Suprapubic skin (tissue), 4 donors: ENCODE results near the gene PRSS21. TPM values are rescaled to one million over a fixed set of nuclear protein-coding genes. Genes with fewer than 3 reads are reported as not detected.
A peak's percentile ranks its signal among the peaks of the same experiment; 100 is the strongest.

ENCODE experiments used
- DNase-seq, 2 donors: peaks; one replicate each; pipeline ENCODE4 v3.0.0-alpha.2; 2019; ENCODE audit warnings: low spot score in 2 of 2
- H3K27ac ChIP-seq: fragments of 200-600 bp; sonication (generic); one replicate; pipeline ENCODE4 v1.5.1; 2019
- H3K27me3 ChIP-seq: fragments of 200-600 bp; sonication (generic); one replicate; pipeline ENCODE4 v1.5.1; 2019
- H3K36me3 ChIP-seq: fragments of 200-600 bp; sonication (generic); one replicate; pipeline ENCODE4 v1.5.1; 2019
- H3K4me1 ChIP-seq: fragments of 200-600 bp; sonication (generic); one replicate; pipeline ENCODE4 v1.5.1; 2019
- H3K4me3 ChIP-seq: fragments of 200-600 bp; sonication (generic); one replicate; pipeline ENCODE4 v1.5.1; 2019; ENCODE audit warnings: mild to moderate bottlenecking
- H3K9me3 ChIP-seq: fragments of 200-600 bp; sonication (generic); one replicate; pipeline ENCODE4 v1.5.1; 2019
- CTCF ChIP-seq, 2 donors: fragments of 200-600 bp in 1 of 2; fragments of 450-650 bp in 1 of 2; sonication (generic) in 1 of 2; IDR thresholded peaks; one replicate each; pipeline ENCODE4 v1.5.1; 2016 to 2019; ENCODE audit warnings: antibody characterized with exemption in 2 of 2, mild to moderate bottlenecking in 1 of 2, moderate library complexity in 1 of 2
- EP300 ChIP-seq: sonication (generic); formaldehyde crosslinking; IDR thresholded peaks from one replicate; pipeline ENCODE4 v1.6.1; 2017; ENCODE audit warnings: antibody characterized with exemption
- POLR2A ChIP-seq, 2 donors: fragments of 450-650 bp; IDR thresholded peaks; one replicate each; pipeline ENCODE4 v1.6.1; 2017; ENCODE audit warnings: antibody characterized with exemption in 2 of 2, mild to moderate bottlenecking in 2 of 2, moderate library complexity in 2 of 2
- POLR2AphosphoS5 ChIP-seq, 3 donors: sonication (generic); formaldehyde crosslinking; IDR thresholded peaks; one replicate each; pipeline ENCODE4 v1.6.1; 2017; ENCODE audit warnings: antibody characterized with exemption in 3 of 3
- WGBS: methylation state at CpG from one replicate; pipeline ENCODE4 v1.1.5; 2018; 5-methylcytosine and 5-hydroxymethylcytosine counted together
- total RNA-seq, 4 donors: library from RNA; depleted of rRNA; stranded (reverse); fragments of >200 nt; gene quantifications; one replicate each; pipeline ENCODE4 v1.1.0, GENCODE V29; 2016

Gene PRSS21
- total RNA-seq, 4 donors from 2014 or later = 0.87 to 7.6 (median 1.3) TPM; not detected in 1

DNA sequence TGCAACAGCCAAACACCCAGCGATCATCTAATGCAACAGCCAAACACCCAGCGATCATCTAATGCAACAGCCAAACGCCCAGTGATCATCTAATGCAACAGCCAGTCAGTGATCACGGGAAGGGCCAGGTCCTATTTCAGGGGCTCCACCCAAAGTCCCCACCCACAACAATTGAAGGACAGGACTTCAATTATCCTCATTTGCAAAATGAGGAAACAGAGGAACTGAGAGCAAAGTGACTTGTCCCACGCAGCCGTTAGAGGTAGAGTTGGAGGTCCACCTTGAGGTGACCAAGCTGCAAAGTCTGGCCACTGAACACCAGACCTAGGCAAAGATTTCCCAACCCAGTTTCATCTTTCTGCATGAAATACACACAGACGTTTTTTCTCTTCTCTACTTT is 16.7 kb downstream of the PRSS21 start:
- no peaks in the 10 kb centered on the region for H3K9me3 ChIP-seq
- peaks cover 24% of the 10 kb centered on the region for H3K4me1 ChIP-seq
- DNase-seq = peak in 1 of 2 donors; percentile 6
- H3K27ac ChIP-seq = no peak overlapping the region
- no peaks in the 10 kb centered on the region for H3K36me3 ChIP-seq
- WGBS = 60% methylated on average over 6 of the region's 7 CpGs
- H3K27me3 ChIP-seq = peaks cover 33% of the 10 kb centered on the region
- no peak for TF ChIP-seq POLR2AphosphoS5 (IDR thresholded peaks at IDR 0.05)
- TF ChIP-seq CTCF (IDR thresholded peaks at IDR 0.05) = no peak
- TF ChIP-seq EP300 = no peak
- no peak for TF ChIP-seq POLR2A (IDR thresholded peaks at IDR 0.05)
- no peak overlapping the region for H3K4me3 ChIP-seq

- Histone ChIP-seq H3K9me3 (no peaks in the 10 kb centered on the region), H3K4me3 (no peak overlapping the region), H3K27ac (peak overlapping the region; percentile 73), H3K36me3 (no peaks in the 10 kb centered on the region), H3K27me3 (peaks cover 31% of the 10 kb centered on the region), H3K4me1 (peaks cover 20% of the 10 kb centered on the region)
- DNase-seq = no peak
- no peak for TF ChIP-seq EP300
- TF ChIP-seq POLR2A (IDR thresholded peaks at IDR 0.05) = no peak
- no peak for TF ChIP-seq POLR2AphosphoS5 (IDR thresholded peaks at IDR 0.05)
- no peak for TF ChIP-seq CTCF (IDR thresholded peaks at IDR 0.05)
- WGBS = 82% methylated on average over 3 of the region's 3 CpGs
Observed at GRCh38 chr16:2834968-2835367, 17.9 kb downstream of the PRSS21 start.

- H3K9me3 ChIP-seq = no peaks in the 10 kb centered on the region
- no peaks in the 10 kb centered on the region for H3K36me3 ChIP-seq
- no peak for TF ChIP-seq POLR2A (IDR thresholded peaks at IDR 0.05)
- no peak for TF ChIP-seq EP300
- no peak for TF ChIP-seq CTCF (IDR thresholded peaks at IDR 0.05)
- peak in 1 of 3 donors; percentile 48 for TF ChIP-seq POLR2AphosphoS5 (IDR thresholded peaks at IDR 0.05)
- peak overlapping the region; percentile 12 for H3K4me3 ChIP-seq
- DNase-seq = no peak
- peak overlapping the region; percentile 73 for H3K27ac ChIP-seq
- H3K27me3 ChIP-seq = peaks cover 30% of the 10 kb centered on the region
- WGBS = 44% methylated on average over 19 of the region's 22 CpGs
- H3K4me1 ChIP-seq = peaks cover 16% of the 10 kb centered on the region
Observed at GRCh38 chr16:2835638-2836493, 18.8 kb downstream of the PRSS21 start.

DNA sequence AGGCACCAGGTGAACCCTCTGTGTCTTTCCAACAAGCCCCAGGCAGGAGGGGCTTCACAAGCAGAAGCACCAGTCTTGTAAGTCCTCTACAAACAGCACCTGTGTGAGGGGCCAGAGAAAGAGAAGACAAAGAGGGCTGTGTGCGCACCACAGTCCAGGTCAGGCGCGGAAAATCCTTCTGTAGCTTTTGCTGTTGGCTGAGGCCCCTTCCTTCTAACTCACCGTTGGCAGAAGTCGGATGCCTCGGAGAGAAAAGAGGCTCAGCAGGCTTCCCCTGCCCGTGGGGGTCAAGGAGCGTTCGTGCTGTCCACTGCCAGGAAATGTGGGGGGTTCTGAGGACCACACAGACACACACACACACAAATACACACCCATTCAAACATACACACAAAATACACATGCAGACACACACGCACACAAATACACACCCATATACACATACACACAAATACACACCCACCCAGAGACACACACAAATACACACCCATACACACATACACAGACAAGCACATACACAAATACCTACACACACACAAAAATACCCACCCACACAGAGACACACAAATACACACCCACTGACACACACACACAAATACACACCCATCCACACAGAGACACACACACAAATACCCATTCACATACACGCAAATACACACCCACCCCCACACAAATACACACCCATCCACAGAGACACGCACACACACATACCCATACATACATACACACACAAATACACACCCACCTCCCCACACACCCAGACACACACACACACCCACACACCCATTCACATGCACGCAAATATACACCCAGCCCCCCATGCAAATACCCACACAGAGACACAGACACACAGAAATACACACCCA is 19.8 kb downstream of the PRSS21 start:
- H3K4me1 ChIP-seq = peaks cover 20% of the 10 kb centered on the region
- H3K4me3 ChIP-seq = no peak overlapping the region
- TF ChIP-seq POLR2AphosphoS5 (IDR thresholded peaks at IDR 0.05) = no peak
- TF ChIP-seq CTCF (IDR thresholded peaks at IDR 0.05) = no peak
- TF ChIP-seq EP300 = no peak
- no peak for TF ChIP-seq POLR2A (IDR thresholded peaks at IDR 0.05)
- WGBS = 84% methylated on average over 8 of the region's 13 CpGs
- DNase-seq = no peak
- no peaks in the 10 kb centered on the region for H3K36me3 ChIP-seq
- peak overlapping the region; percentile 73 for H3K27ac ChIP-seq
- H3K9me3 ChIP-seq = no peaks in the 10 kb centered on the region
- H3K27me3 ChIP-seq = peaks cover 32% of the 10 kb centered on the region

DNA sequence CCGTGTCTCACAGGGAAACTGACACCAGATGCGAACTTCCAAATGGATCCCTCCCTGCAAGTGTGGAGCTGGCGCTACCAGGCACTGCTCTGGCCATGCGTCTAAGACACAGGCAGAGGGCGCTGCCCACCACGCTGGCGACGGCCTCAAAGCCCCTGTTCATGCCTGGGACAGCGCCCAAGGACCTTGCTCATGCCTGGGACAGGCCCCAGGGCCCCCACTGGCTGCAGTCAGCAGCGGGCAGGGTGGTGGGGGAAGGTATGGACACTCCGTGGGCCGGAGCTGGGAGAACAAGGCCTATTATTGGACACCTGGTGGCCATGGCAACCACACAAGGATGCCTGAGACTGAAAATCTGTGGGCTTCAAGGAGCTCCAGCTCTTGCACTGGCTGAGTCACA is 21.9 kb downstream of the PRSS21 start:
- Histone ChIP-seq H3K4me3 (no peak overlapping the region), H3K27ac (no peak overlapping the region), H3K9me3 (no peaks in the 10 kb centered on the region), H3K4me1 (peaks cover 26% of the 10 kb centered on the region), H3K27me3 (peaks cover 22% of the 10 kb centered on the region), H3K36me3 (no peaks in the 10 kb centered on the region)
- 0% methylated on average over 1 of the region's 12 CpGs for WGBS
- TF ChIP-seq EP300 = no peak
- TF ChIP-seq CTCF (IDR thresholded peaks at IDR 0.05) = peak; percentile 59 to 68
- DNase-seq = no peak
